Tibial artery (tissue), 4 donors: Measurements from ENCODE around the gene ATP9A.
"Not testable (repeated sequence)": the region's sequence is repeated elsewhere in the genome, so short reads cannot be mapped to it uniquely, and the experiment has no call there.

ENCODE experiments used
- DNase-seq, 2 donors: peaks; one replicate each; pipeline ENCODE4 v3.0.0-alpha.2; 2019
- H3K27ac ChIP-seq, 2 donors: fragments of 200-600 bp; sonication (generic) in 1 of 2; 1 replicate in 1 of 2; 2 replicates in 1 of 2; pipeline ENCODE4 v1.5.1; 2018 to 2019; ENCODE audit warnings: mild to moderate bottlenecking in 1 of 2
- H3K27me3 ChIP-seq, 2 donors: fragments of 200-600 bp; sonication (generic) in 1 of 2; one replicate each; pipeline versions ENCODE4 v1.5.1 to v1.6.0; 2016 to 2019
- H3K36me3 ChIP-seq, 3 donors: fragments of 200-600 bp; sonication (generic) in 2 of 3; one replicate each; pipeline ENCODE4 v1.5.1; 2016 to 2019; ENCODE audit warnings: mild to moderate bottlenecking in 2 of 3
- H3K4me1 ChIP-seq, 4 donors: fragments of 200-600 bp; sonication (generic) in 2 of 4; 1 replicate in 3 of 4; 2 replicates in 1 of 4; pipeline ENCODE4 v1.5.1; 2016 to 2019
- H3K4me3 ChIP-seq, 2 donors: fragments of 200-600 bp; sonication (generic) in 1 of 2; 1 replicate in 1 of 2; 2 replicates in 1 of 2; pipeline ENCODE4 v1.5.1; 2018 to 2019; ENCODE audit warnings: mild to moderate bottlenecking in 2 of 2
- H3K9me3 ChIP-seq, 3 donors: fragments of 200-600 bp; sonication (generic) in 1 of 3; one replicate each; pipeline ENCODE4 v1.5.1; 2016 to 2019
- intact Hi-C: fragments of 100-400 bp; cut with DNase I; formaldehyde crosslinking; loops from one replicate; pipeline ENCODE4 v1.15.0; 2023; ENCODE audit warnings: low total_unique reads
- TF ChIP-seq, protein P1 (sequence below), 2 experiments: fragments of 200-600 bp in 1 of 2; fragments of 450-650 bp in 1 of 2; IDR thresholded peaks; one replicate each; pipeline ENCODE4 v1.5.1; 2017 to 2019; ENCODE audit warnings: antibody characterized with exemption in 2 of 2, mild to moderate bottlenecking in 1 of 2, moderate library complexity in 1 of 2

The ATP9A gene

DNA sequence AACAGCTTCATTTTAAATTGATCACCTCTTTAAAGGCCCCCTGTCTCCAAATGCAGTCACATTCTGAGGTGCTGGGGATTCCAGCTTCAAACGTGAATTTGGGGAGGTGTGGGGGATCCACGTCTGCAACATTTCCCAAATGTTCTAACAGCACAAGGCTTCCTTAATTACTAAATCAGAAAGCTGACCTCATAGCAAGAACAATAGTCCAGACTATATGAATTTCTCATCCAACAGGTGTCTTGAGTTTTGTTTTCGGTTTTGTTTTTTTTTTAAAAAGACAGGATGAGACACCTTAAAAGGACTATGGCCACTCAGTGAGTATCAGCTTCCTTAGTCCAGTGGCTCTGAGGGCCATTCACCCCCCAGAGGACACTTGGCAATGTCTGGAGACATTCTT, 11.5 kb downstream of the ATP9A start:
- Histone ChIP-seq H3K9me3 (no peaks in the 10 kb centered on the region), H3K36me3 (no peaks in the 10 kb centered on the region), H3K4me3 (no peak overlapping the region), H3K4me1 (peaks cover 0 to 35% (median 19%) of the 10 kb centered on the region in 4 donors), H3K27me3 (no peaks in the 10 kb centered on the region), H3K27ac (no peak overlapping the region)
- TF ChIP-seq, protein P1, sequence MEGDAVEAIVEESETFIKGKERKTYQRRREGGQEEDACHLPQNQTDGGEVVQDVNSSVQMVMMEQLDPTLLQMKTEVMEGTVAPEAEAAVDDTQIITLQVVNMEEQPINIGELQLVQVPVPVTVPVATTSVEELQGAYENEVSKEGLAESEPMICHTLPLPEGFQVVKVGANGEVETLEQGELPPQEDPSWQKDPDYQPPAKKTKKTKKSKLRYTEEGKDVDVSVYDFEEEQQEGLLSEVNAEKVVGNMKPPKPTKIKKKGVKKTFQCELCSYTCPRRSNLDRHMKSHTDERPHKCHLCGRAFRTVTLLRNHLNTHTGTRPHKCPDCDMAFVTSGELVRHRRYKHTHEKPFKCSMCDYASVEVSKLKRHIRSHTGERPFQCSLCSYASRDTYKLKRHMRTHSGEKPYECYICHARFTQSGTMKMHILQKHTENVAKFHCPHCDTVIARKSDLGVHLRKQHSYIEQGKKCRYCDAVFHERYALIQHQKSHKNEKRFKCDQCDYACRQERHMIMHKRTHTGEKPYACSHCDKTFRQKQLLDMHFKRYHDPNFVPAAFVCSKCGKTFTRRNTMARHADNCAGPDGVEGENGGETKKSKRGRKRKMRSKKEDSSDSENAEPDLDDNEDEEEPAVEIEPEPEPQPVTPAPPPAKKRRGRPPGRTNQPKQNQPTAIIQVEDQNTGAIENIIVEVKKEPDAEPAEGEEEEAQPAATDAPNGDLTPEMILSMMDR (IDR thresholded peaks at IDR 0.05), result no peak
- intact Hi-C loops, result no loop called here
- no peak for DNase-seq

DNA sequence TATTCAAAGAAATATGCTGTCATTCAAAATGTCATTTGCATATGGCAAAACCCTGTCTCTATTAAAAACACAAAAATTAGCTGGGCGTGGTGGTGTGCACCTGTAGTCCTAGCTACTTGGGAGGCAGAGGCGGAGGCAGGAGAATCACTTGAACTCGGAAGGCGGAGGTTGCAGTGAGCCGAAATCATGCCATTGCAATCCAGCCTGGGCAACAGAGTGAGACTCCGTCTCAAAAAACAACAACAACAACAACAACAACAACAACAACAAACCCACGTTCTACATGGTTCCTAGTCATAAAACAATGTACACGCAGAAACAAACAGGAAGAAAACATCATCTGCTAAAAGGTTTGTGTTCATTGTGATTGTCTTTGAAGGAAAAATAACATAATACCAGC, 15.0 kb downstream of the ATP9A start:
- H3K27me3 ChIP-seq, DNase-seq, intact Hi-C loops, H3K9me3 ChIP-seq, H3K4me3 ChIP-seq, H3K36me3 ChIP-seq: not testable (repeated sequence)
- peaks cover 4 to 47% (median 31%) of the 10 kb centered on the region in 4 donors for H3K4me1 ChIP-seq
- peak overlapping the region in 1 of 2 donors; percentile 73 for H3K27ac ChIP-seq

DNA sequence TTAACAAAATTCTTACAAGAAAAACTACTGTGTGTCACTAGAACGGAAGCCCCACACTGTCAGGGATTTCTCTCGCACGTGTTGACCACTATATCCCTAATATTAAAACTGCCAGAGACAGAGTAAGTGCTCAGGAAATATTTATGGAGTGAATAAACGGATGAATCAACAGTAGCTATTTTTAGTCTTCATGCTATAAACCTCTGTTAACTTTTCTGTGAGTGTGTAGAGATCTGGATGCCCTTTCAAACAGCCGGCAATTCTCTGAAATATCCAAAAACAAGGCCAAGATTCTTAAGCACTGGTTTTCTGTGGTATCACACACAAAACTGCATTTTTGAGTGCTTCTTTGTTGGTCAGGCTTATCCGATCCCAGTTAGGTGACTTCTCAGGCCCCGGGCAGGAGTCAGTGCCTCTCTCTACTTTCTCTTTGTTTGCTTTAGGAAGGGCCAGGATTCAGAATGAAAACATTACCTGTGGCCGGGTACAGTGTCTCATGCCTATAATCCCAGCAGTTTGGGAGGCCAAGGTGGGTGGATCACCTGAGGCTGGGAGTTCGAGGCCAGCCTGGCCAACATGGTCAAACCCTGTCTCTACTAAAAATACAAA, 15.7 kb downstream of the ATP9A start:
- Histone ChIP-seq H3K9me3 (no peaks in the 10 kb centered on the region), H3K27me3 (no peaks in the 10 kb centered on the region), H3K27ac (peak overlapping the region; percentile 66 to 73), H3K36me3 (no peaks in the 10 kb centered on the region), H3K4me3 (no peak overlapping the region), H3K4me1 (peaks cover 4 to 46% (median 28%) of the 10 kb centered on the region in 4 donors)
- intact Hi-C loops, result no loop called here
- no peak for DNase-seq
- TF ChIP-seq, protein P1 (IDR thresholded peaks at IDR 0.05), result no peak

DNA sequence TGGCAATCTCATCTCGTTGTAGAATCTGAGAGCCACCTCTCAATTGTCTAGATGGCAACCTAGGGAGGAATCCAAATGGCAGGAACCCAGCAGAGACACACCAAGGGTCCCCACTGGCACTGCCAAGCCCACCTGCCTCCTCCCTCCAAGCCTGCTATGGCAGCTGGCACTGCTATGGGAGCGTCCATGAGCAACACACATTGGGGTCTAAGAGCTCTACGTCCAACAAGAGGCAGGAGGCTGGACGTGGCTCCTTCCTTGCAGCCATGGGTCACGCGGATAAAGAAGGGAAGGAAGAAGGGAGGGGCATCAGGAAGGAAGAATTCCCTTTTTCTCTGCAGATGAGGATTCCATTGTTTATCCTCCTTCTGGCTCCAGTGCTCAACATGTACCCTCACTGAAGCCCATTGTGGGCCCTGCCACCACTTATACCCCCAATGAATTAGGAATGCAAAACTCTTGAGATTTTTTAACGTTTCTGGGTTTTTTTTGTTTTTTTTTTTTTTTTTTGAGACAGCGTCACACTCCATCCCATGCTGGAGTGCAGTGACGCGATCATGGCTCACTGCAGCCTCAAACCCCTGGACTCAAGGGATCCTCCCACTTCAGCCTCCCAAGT, 17.3 kb downstream of the ATP9A start:
- H3K9me3 ChIP-seq, result no peaks in the 10 kb centered on the region
- H3K27ac ChIP-seq, result peak overlapping the region; percentile 81 to 85
- H3K4me3 ChIP-seq, result no peak overlapping the region
- TF ChIP-seq, protein P1 (IDR thresholded peaks at IDR 0.05), result no peak
- peaks cover 4 to 46% (median 26%) of the 10 kb centered on the region in 4 donors for H3K4me1 ChIP-seq
- DNase-seq, result no peak
- intact Hi-C loops, result no loop called here
- no peaks in the 10 kb centered on the region for H3K36me3 ChIP-seq
- H3K27me3 ChIP-seq, result no peaks in the 10 kb centered on the region

DNA sequence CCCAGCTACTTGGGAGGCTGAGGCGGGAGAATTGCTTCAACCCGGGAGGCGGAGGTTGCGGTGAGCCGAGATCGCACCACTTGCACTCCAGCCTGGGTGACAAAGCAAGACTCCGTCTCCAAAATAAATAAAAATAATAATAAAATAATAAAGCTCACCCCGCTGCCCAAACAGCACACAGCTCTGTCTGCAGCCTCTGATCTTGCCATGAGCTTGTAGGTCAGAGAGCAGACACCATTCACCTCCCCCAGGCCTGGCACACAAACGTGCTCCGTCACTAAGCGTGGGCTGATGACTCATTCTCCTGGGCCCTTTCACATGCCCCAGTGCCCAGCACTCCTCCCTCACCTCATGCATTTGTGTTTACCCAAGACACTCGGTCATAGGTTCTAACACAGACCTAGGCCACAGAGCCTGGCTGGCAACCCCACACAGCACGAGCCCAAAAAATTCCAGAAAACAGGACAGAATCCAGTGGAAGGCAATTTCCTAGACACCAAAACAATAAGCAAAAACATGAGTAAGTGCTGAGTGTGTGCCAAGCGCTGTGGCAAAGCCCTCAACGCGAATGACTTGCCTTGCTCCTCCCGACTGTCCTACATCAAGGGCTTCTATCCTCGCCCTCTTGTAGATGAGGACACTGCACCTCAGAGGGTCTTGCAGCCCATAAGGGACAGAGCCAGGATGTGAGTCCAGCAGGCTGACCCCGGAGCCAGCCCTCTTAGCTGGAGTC, 18.0 kb downstream of the ATP9A start:
- Histone ChIP-seq H3K9me3 (no peaks in the 10 kb centered on the region), H3K36me3 (no peaks in the 10 kb centered on the region), H3K4me3 (no peak overlapping the region), H3K4me1 (peaks cover 4 to 46% (median 26%) of the 10 kb centered on the region in 4 donors), H3K27me3 (no peaks in the 10 kb centered on the region), H3K27ac (peak overlapping the region; percentile 81 to 85)
- DNase-seq, result peak; percentile 83 to 95
- intact Hi-C loops, result no loop called here
- TF ChIP-seq, protein P1 (IDR thresholded peaks at IDR 0.05), result no peak

DNA sequence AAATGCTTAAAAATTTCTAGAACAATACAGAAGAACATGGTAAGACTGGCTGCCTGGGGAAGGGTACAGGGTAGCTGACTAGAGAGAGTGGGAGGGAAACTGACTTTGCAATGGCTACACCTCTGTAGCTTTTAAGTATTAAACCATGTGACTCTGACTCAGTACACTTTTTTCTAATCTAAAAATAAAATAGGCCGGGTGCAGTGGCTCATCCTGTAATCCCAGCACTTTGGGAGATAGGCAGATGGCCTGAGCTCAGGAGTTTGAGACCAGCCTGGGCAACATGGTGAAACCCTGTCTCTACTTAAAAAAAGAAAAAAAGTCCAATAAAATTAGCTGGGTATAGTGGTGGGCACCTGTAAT, 18.5 kb downstream of the ATP9A start:
- H3K4me1 ChIP-seq, result peaks cover 4 to 46% (median 26%) of the 10 kb centered on the region in 4 donors
- TF ChIP-seq, protein P1 (IDR thresholded peaks at IDR 0.05), result no peak
- H3K27me3 ChIP-seq, result no peaks in the 10 kb centered on the region
- intact Hi-C loops, result no loop called here
- no peak overlapping the region for H3K4me3 ChIP-seq
- peak overlapping the region; percentile 81 to 85 for H3K27ac ChIP-seq
- peak in 1 of 2 donors; percentile 52 for DNase-seq
- H3K36me3 ChIP-seq, result no peaks in the 10 kb centered on the region
- H3K9me3 ChIP-seq, result no peaks in the 10 kb centered on the region
